Measurements from ENCODE around the gene TCHP.

GRCh38 chr12:109932878-109933503 lies 32.9 kb downstream of the TCHP start:
- TF ChIP-seq, protein P1, sequence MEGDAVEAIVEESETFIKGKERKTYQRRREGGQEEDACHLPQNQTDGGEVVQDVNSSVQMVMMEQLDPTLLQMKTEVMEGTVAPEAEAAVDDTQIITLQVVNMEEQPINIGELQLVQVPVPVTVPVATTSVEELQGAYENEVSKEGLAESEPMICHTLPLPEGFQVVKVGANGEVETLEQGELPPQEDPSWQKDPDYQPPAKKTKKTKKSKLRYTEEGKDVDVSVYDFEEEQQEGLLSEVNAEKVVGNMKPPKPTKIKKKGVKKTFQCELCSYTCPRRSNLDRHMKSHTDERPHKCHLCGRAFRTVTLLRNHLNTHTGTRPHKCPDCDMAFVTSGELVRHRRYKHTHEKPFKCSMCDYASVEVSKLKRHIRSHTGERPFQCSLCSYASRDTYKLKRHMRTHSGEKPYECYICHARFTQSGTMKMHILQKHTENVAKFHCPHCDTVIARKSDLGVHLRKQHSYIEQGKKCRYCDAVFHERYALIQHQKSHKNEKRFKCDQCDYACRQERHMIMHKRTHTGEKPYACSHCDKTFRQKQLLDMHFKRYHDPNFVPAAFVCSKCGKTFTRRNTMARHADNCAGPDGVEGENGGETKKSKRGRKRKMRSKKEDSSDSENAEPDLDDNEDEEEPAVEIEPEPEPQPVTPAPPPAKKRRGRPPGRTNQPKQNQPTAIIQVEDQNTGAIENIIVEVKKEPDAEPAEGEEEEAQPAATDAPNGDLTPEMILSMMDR (IDR thresholded peaks at IDR 0.05) = no peak
- TF ChIP-seq POLR2A (IDR thresholded peaks at IDR 0.05) = no peak

Measured in Peyer's patch (tissue), 4 donors.